IPS-20b (cell line): ENCODE measurements around the gene FGD4.

Experiments
- H3K27ac ChIP-seq: one replicate; pipeline ENCODE4 v1.5.1; 2013; ENCODE audit warnings: low read length
- H3K27me3 ChIP-seq: 2 replicates; pipeline ENCODE4 v1.6.1; 2013; ENCODE audit warnings: mild to moderate bottlenecking, low read length, inconsistent platforms; ENCODE audit not compliant: insufficient read depth
- H3K36me3 ChIP-seq: 2 replicates; pipeline ENCODE4 v1.6.1; 2013; ENCODE audit warnings: low read depth, mild to moderate bottlenecking, inconsistent platforms, low read length, moderate library complexity; ENCODE audit not compliant: insufficient read depth
- H3K4me1 ChIP-seq: 2 replicates; pipeline ENCODE4 v1.6.1; 2013; ENCODE audit warnings: mild to moderate bottlenecking, control low read depth, inconsistent platforms, low read length, moderate library complexity; ENCODE audit not compliant: insufficient read depth
- H3K4me3 ChIP-seq: 2 replicates; pipeline ENCODE4 v1.5.1; 2013; ENCODE audit warnings: mild to moderate bottlenecking, low read length, inconsistent platforms
- H3K9ac ChIP-seq: 2 replicates; pipeline ENCODE4 v1.6.1; 2013; ENCODE audit warnings: low read depth, mild to moderate bottlenecking, inconsistent platforms, low read length, moderate library complexity
- H3K9me3 ChIP-seq: 2 replicates; pipeline ENCODE4 v1.6.1; 2013; ENCODE audit warnings: mild to moderate bottlenecking, low read depth, low read length, inconsistent platforms; ENCODE audit not compliant: insufficient read depth

The FGD4 gene

GRCh38 chr12:32569259-32569658, 169.9 kb downstream of the FGD4 start:
- H3K9ac ChIP-seq, result no peak overlapping the region
- H3K27ac ChIP-seq, result no peak overlapping the region
- no peaks in the 10 kb centered on the region for H3K27me3 ChIP-seq
- H3K36me3 ChIP-seq, result peaks cover 20% of the 10 kb centered on the region
- H3K4me3 ChIP-seq, result no peak overlapping the region
- no peaks in the 10 kb centered on the region for H3K9me3 ChIP-seq
- H3K4me1 ChIP-seq, result peaks cover 30% of the 10 kb centered on the region

GRCh38 chr12:32574585-32574984, 175.2 kb downstream of the FGD4 start:
- Histone ChIP-seq H3K9me3 (no peaks in the 10 kb centered on the region; the same call in 1 of the 2 replicates), H3K27ac (no peak overlapping the region), H3K4me1 (no peaks in the 10 kb centered on the region), H3K9ac (no peak overlapping the region), H3K27me3 (no peaks in the 10 kb centered on the region), H3K4me3 (no peak overlapping the region), H3K36me3 (peaks cover 43% of the 10 kb centered on the region)

- Histone ChIP-seq H3K4me3 (no peak overlapping the region), H3K27ac (no peak overlapping the region), H3K27me3 (no peaks in the 10 kb centered on the region), H3K9ac (no peak overlapping the region), H3K36me3 (peaks cover 66% of the 10 kb centered on the region), H3K4me1 (no peaks in the 10 kb centered on the region), H3K9me3 (no peaks in the 10 kb centered on the region; the same call in 1 of the 2 replicates)
These were observed 178.0 kb downstream of the FGD4 start for GRCh38 chr12:32577328-32577727.

GRCh38 chr12:32583534-32583933, 184.2 kb downstream of the FGD4 start:
- H3K27me3 ChIP-seq, result no peaks in the 10 kb centered on the region
- H3K4me3 ChIP-seq, result no peak overlapping the region
- H3K9me3 ChIP-seq, result no peaks in the 10 kb centered on the region
- H3K9ac ChIP-seq, result no peak overlapping the region
- peaks cover 57% of the 10 kb centered on the region for H3K36me3 ChIP-seq
- H3K4me1 ChIP-seq, result no peaks in the 10 kb centered on the region; the same call in 1 of the 2 replicates
- no peak overlapping the region for H3K27ac ChIP-seq

GRCh38 chr12:32585680-32586079, 186.3 kb downstream of the FGD4 start:
- Histone ChIP-seq H3K9ac (no peak overlapping the region), H3K4me1 (no peaks in the 10 kb centered on the region; the same call in 1 of the 2 replicates), H3K9me3 (no peaks in the 10 kb centered on the region), H3K27me3 (no peaks in the 10 kb centered on the region), H3K4me3 (no peak overlapping the region), H3K36me3 (peaks cover 61% of the 10 kb centered on the region), H3K27ac (no peak overlapping the region)

GRCh38 chr12:32586390-32586789, 187.0 kb downstream of the FGD4 start:
- Histone ChIP-seq H3K9me3 (no peaks in the 10 kb centered on the region), H3K36me3 (peaks cover 62% of the 10 kb centered on the region), H3K4me1 (no peaks in the 10 kb centered on the region; the same call in 1 of the 2 replicates), H3K27me3 (no peaks in the 10 kb centered on the region), H3K9ac (no peak overlapping the region), H3K4me3 (no peak overlapping the region), H3K27ac (no peak overlapping the region)

- H3K4me3 ChIP-seq, result no peak overlapping the region
- no peaks in the 10 kb centered on the region; the same call in 1 of the 2 replicates for H3K4me1 ChIP-seq
- H3K9ac ChIP-seq, result no peak overlapping the region
- H3K9me3 ChIP-seq, result no peaks in the 10 kb centered on the region
- no peaks in the 10 kb centered on the region for H3K27me3 ChIP-seq
- no peak overlapping the region for H3K27ac ChIP-seq
- H3K36me3 ChIP-seq, result peaks cover 53% of the 10 kb centered on the region
These were observed 188.5 kb downstream of the FGD4 start for GRCh38 chr12:32587581-32588495.

GRCh38 chr12:32588604-32589003, 189.2 kb downstream of the FGD4 start:
- Histone ChIP-seq H3K27ac (no peak overlapping the region), H3K9ac (no peak overlapping the region)

GRCh38 chr12:32589165-32589865, 190.0 kb downstream of the FGD4 start:
- Histone ChIP-seq H3K9ac (no peak overlapping the region), H3K4me3 (no peak overlapping the region), H3K36me3 (peaks cover 51% of the 10 kb centered on the region)

More at GRCh38 chr12:32588604-32589003, 189.2 kb downstream of the FGD4 start:
- no peak overlapping the region for H3K4me3 ChIP-seq
- H3K9me3 ChIP-seq, result no peaks in the 10 kb centered on the region; the same call in 1 of the 2 replicates
- no peaks in the 10 kb centered on the region for H3K27me3 ChIP-seq
- peaks cover 51% of the 10 kb centered on the region for H3K36me3 ChIP-seq
- no peaks in the 10 kb centered on the region; the same call in 1 of the 2 replicates for H3K4me1 ChIP-seq

GRCh38 chr12:32595251-32595650, 195.9 kb downstream of the FGD4 start:
- Histone ChIP-seq H3K36me3 (peaks cover 56% of the 10 kb centered on the region), H3K4me1 (peaks cover 4% of the 10 kb centered on the region; the same call in 1 of the 2 replicates), H3K27me3 (no peaks in the 10 kb centered on the region), H3K27ac (no peak overlapping the region), H3K9ac (no peak overlapping the region), H3K4me3 (no peak overlapping the region), H3K9me3 (peaks cover 4% of the 10 kb centered on the region; the same call in 1 of the 2 replicates)

More at GRCh38 chr12:32589165-32589865, 190.0 kb downstream of the FGD4 start:
- Histone ChIP-seq H3K4me1 (no peaks in the 10 kb centered on the region; the same call in 1 of the 2 replicates), H3K9me3 (peaks cover 4% of the 10 kb centered on the region; the same call in 1 of the 2 replicates), H3K27ac (no peak overlapping the region), H3K27me3 (no peaks in the 10 kb centered on the region)

- Histone ChIP-seq H3K4me3 (no peak overlapping the region), H3K4me1 (peaks cover 4% of the 10 kb centered on the region; the same call in 1 of the 2 replicates), H3K9ac (no peak overlapping the region), H3K36me3 (peaks cover 56% of the 10 kb centered on the region), H3K27me3 (no peaks in the 10 kb centered on the region), H3K27ac (no peak overlapping the region), H3K9me3 (peaks cover 4% of the 10 kb centered on the region; the same call in 1 of the 2 replicates)
These were observed 196.7 kb downstream of the FGD4 start for GRCh38 chr12:32596030-32596429.
